ENCODE results near the gene FBXO42. TPM values are rescaled to one million over a fixed set of nuclear protein-coding genes. Genes with fewer than 3 reads are reported as not detected.

Gene FBXO42
- total RNA-seq, 1 experiment from 2014 or later = 11.3 TPM

- H3K27me3 Mint-ChIP-seq (ENCODE audit: insufficient read depth, unreplicated experiment) = no peaks in the 10 kb centered on the region
- DNase-seq = no peak
- no peaks in the 10 kb centered on the region for H3K36me3 Mint-ChIP-seq (ENCODE audit: insufficient read depth, unreplicated experiment)
- intact Hi-C loops (cut with micrococcal nuclease; ENCODE audit: unreplicated experiment) = no loop called here
- H3K4me1 Mint-ChIP-seq (ENCODE audit: low read depth, unreplicated experiment) = no peaks in the 10 kb centered on the region
- Histone ChIP-seq H3K27me3 (replicated peaks; ENCODE audit: control insufficient read depth, insufficient read depth, low read length) (no peaks in the 10 kb centered on the region), H3K9me3 (no peaks in the 10 kb centered on the region), H3K4me1 (0 out of 2 replicates have a peak, but pooled peaks cover 5% of the 10 kb centered on the region), H3K4me3 (ENCODE audit: low read depth, low read length) (no peak overlapping the region), H3K36me3 (ENCODE audit: control insufficient read depth, insufficient read depth, low read length) (no peaks in the 10 kb centered on the region)
- no peaks in the 10 kb centered on the region for H3K9me3 Mint-ChIP-seq (ENCODE audit: unreplicated experiment)
- ChIA-PET POLR2A (no interaction called here), CTCF (no interaction called here)
- no peak for TF ChIP-seq CTCF (IDR thresholded peaks at IDR 0.05; ENCODE audit: insufficient read depth in 1 of 2, low read depth in 1 of 2, low read length in 1 of 2, severe bottlenecking in 1 of 2, unreplicated experiment in 1 of 2)
- H3K4me3 Mint-ChIP-seq (ENCODE audit: unreplicated experiment) = no peak overlapping the region
- BruUV-seq (replicated peaks) = no TSS peak
- no peak overlapping the region for H3K27ac Mint-ChIP-seq (ENCODE audit: unreplicated experiment)
Measured at GRCh38 chr1:16356867-16357266, 4.6 kb upstream of the FBXO42 start.

GRCh38 chr1:16354619-16355018 is 2.3 kb upstream of the FBXO42 start:
- no TSS peak for BruUV-seq (replicated peaks)
- ChIA-PET CTCF (interaction anchor here (1.6 kb wide), 1 partner anchor 9 kb away, joined by 3 read pairs; no protein-coding TSS in a partner anchor), POLR2A (no interaction called here)
- 0 out of 2 replicates have a peak, but pooled peaks cover 9% of the 10 kb centered on the region for H3K4me1 ChIP-seq
- no peaks in the 10 kb centered on the region for H3K36me3 ChIP-seq (ENCODE audit: control insufficient read depth, insufficient read depth, low read length)
- intact Hi-C loops (cut with micrococcal nuclease; ENCODE audit: unreplicated experiment) = no loop called here
- no peak overlapping the region for H3K4me3 Mint-ChIP-seq (ENCODE audit: unreplicated experiment)
- H3K36me3 Mint-ChIP-seq (ENCODE audit: insufficient read depth, unreplicated experiment) = no peaks in the 10 kb centered on the region
- DNase-seq = no peak
- no peaks in the 10 kb centered on the region for H3K27me3 ChIP-seq (replicated peaks; ENCODE audit: control insufficient read depth, insufficient read depth, low read length)
- no peak overlapping the region for H3K4me3 ChIP-seq (ENCODE audit: low read depth, low read length)
- no peaks in the 10 kb centered on the region for H3K4me1 Mint-ChIP-seq (ENCODE audit: low read depth, unreplicated experiment)
- H3K27ac Mint-ChIP-seq (ENCODE audit: unreplicated experiment) = no peak overlapping the region
- H3K27me3 Mint-ChIP-seq (ENCODE audit: insufficient read depth, unreplicated experiment) = no peaks in the 10 kb centered on the region
- H3K9me3 Mint-ChIP-seq (ENCODE audit: unreplicated experiment) = no peaks in the 10 kb centered on the region
- TF ChIP-seq CTCF (IDR thresholded peaks at IDR 0.05; ENCODE audit: insufficient read depth in 1 of 2, low read depth in 1 of 2, low read length in 1 of 2, severe bottlenecking in 1 of 2, unreplicated experiment in 1 of 2) = no peak
- H3K9me3 ChIP-seq = no peaks in the 10 kb centered on the region

GRCh38 chr1:16352842-16353535 is 709 bp upstream of the FBXO42 start:
- TF ChIP-seq CTCF (IDR thresholded peaks at IDR 0.05; ENCODE audit: insufficient read depth in 1 of 2, low read depth in 1 of 2, low read length in 1 of 2, severe bottlenecking in 1 of 2, unreplicated experiment in 1 of 2) = no peak
- H3K9me3 Mint-ChIP-seq (ENCODE audit: unreplicated experiment) = no peaks in the 10 kb centered on the region
- H3K27ac Mint-ChIP-seq (ENCODE audit: unreplicated experiment) = peak overlapping the region; percentile 76
- BruUV-seq (replicated peaks) = TSS peak; percentile 85
- Histone ChIP-seq H3K36me3 (ENCODE audit: control insufficient read depth, insufficient read depth, low read length) (no peaks in the 10 kb centered on the region), H3K27me3 (replicated peaks; ENCODE audit: control insufficient read depth, insufficient read depth, low read length) (no peaks in the 10 kb centered on the region), H3K4me1 (peaks cover 14% of the 10 kb centered on the region; the same call in 1 of the 2 replicates), H3K9me3 (no peaks in the 10 kb centered on the region), H3K4me3 (ENCODE audit: low read depth, low read length) (peak overlapping the region; percentile 66)
- no peaks in the 10 kb centered on the region for H3K36me3 Mint-ChIP-seq (ENCODE audit: insufficient read depth, unreplicated experiment)
- H3K4me3 Mint-ChIP-seq (ENCODE audit: unreplicated experiment) = peak overlapping the region; percentile 84
- no peaks in the 10 kb centered on the region for H3K4me1 Mint-ChIP-seq (ENCODE audit: low read depth, unreplicated experiment)
- intact Hi-C loops (cut with micrococcal nuclease; ENCODE audit: unreplicated experiment) = loop anchor here (2.0 kb wide), 1 partner anchor 14 kb away; the partner anchor contains the start of gene SZRD1
- CTCF ChIA-PET = interaction anchor here (0.6 to 1.7 kb wide), 2 partner anchors 10 to 146 kb away, joined by 3 to 12 read pairs; no protein-coding TSS in a partner anchor
- DNase-seq = no peak
- no peaks in the 10 kb centered on the region for H3K27me3 Mint-ChIP-seq (ENCODE audit: insufficient read depth, unreplicated experiment)
- POLR2A ChIA-PET = interaction anchor here (0.6 kb wide), 1 partner anchor 30 kb away, joined by 3 read pairs; no protein-coding TSS in a partner anchor

Data from Caco-2 (cell line).